ENCODE results near the gene MS4A14. TPM values are rescaled to one million over a fixed set of nuclear protein-coding genes. Genes with fewer than 3 reads are reported as not detected.

Gene MS4A14
- total RNA-seq, 1 donor from 2014 or later: 0.51 TPM

Other genes starting within 250 kb of the MS4A14 start
- gene MS4A6A, start 213.4 kb upstream of the MS4A14 start, total RNA-seq: 22.2 TPM
- 0.62 TPM for gene MS4A4E, start 153.3 kb upstream of the MS4A14 start, total RNA-seq
- gene MS4A4A, start 115.8 kb upstream of the MS4A14 start, total RNA-seq: 8.8 TPM
- not detected for gene MS4A6E, start 69.2 kb upstream of the MS4A14 start, total RNA-seq
- gene MS4A7, start 17.9 kb upstream of the MS4A14 start, total RNA-seq: 8.2 TPM
- gene MS4A5, start 33.1 kb downstream of the MS4A14 start, total RNA-seq: not detected
- gene MS4A1, start 59.4 kb downstream of the MS4A14 start, total RNA-seq: not detected
- gene MS4A12, start 96.3 kb downstream of the MS4A14 start, total RNA-seq: not detected
- not detected for gene MS4A13, start 118.9 kb downstream of the MS4A14 start, total RNA-seq